H1 (cell line): Measurements from ENCODE around the gene DISP3. TPM values are rescaled to one million over a fixed set of nuclear protein-coding genes. Genes with fewer than 3 reads are reported as not detected.

Source experiments
- CBX8 ChIP-seq: fragments of 300-800, 300-1000 bp; sonication (generic); IDR thresholded peaks from 2 replicates; pipeline ENCODE4 v1.7.1; 2016; ENCODE audit warnings: low read depth, low read length, borderline replicate concordance
- CREB1 ChIP-seq: IDR thresholded peaks from 2 replicates; pipeline ENCODE4 v1.6.1; 2012; ENCODE audit warnings: inconsistent platforms
- CTCF ChIP-seq, 3 experiments: IDR thresholded peaks; 1 replicate in 2 of 3; 2 replicates in 1 of 3; pipeline versions ENCODE4 v1.5.1 to v1.6.1; 2011; ENCODE audit warnings: low read length in 3 of 3, mild to moderate bottlenecking in 3 of 3, inconsistent platforms in 2 of 3, low read depth in 1 of 3, moderate library complexity in 1 of 3; ENCODE audit not compliant: insufficient read depth in 1 of 3; ENCODE audit errors: control extremely low read depth in 1 of 3
- EP300 ChIP-seq, 2 experiments: IDR thresholded peaks; 1 replicate in 1 of 2; 2 replicates in 1 of 2; pipeline ENCODE4 v1.6.1; 2011 to 2012; ENCODE audit warnings: low read depth in 2 of 2, low read length in 2 of 2, mild to moderate bottlenecking in 2 of 2, borderline replicate concordance in 1 of 2, inconsistent platforms in 1 of 2, moderate library complexity in 1 of 2
- EZH2 ChIP-seq: fragments of 200-600 bp; sonication (generic); IDR thresholded peaks from 2 replicates; pipeline ENCODE4 v1.7.1; 2012; ENCODE audit warnings: low read depth, mild to moderate bottlenecking, moderate library complexity, low read length, inconsistent platforms; ENCODE audit not compliant: severe bottlenecking
- RFX5 ChIP-seq: IDR thresholded peaks from 2 replicates; pipeline ENCODE4 v1.6.1; 2011; ENCODE audit warnings: low read depth, low read length, improper control_type of control experiment, borderline replicate concordance
- polyA plus RNA-seq, 7 experiments: library from polyadenylated mRNA; depleted of rRNA in 3 of 7; stranded (reverse) in 5 of 7; unstranded in 2 of 7; fragments of >200 nt in 5 of 7; fragments of 200-250 nt in 2 of 7; gene quantifications; 1 replicate in 5 of 7; 2 replicates in 1 of 7; 4 replicates in 1 of 7; pipeline versions ENCODE4 v1.2.1 to v1.2.3, GENCODE V29; 2011 to 2013; ENCODE audit warnings: missing spikeins in 2 of 7, mixed read lengths in 2 of 7
- total RNA-seq: library from RNA; stranded (reverse); fragmentation: NEBNext Ultra II Directional; extraction: Animal tissue kit (Norgen Biotek cat#: 25700); gene quantifications from 2 replicates; pipeline ENCODE4 v1.2.1, GENCODE V29; 2021
- TF ChIP-seq, protein P1 (sequence below): fragments of 300-600 bp; sonication (generic); IDR thresholded peaks from 2 replicates; pipeline ENCODE4 v1.7.1; 2012; ENCODE audit warnings: low read length, moderate library complexity, mild to moderate bottlenecking, inconsistent platforms; ENCODE audit not compliant: insufficient replicate concordance

DISP3 gene
- total and polyA plus RNA-seq, 2 of the 8 experiments (the other 6 are each of a cell fraction or from before 2014, with no cell fraction given): 3.4 to 4.6 TPM

- TF ChIP-seq, protein P1, sequence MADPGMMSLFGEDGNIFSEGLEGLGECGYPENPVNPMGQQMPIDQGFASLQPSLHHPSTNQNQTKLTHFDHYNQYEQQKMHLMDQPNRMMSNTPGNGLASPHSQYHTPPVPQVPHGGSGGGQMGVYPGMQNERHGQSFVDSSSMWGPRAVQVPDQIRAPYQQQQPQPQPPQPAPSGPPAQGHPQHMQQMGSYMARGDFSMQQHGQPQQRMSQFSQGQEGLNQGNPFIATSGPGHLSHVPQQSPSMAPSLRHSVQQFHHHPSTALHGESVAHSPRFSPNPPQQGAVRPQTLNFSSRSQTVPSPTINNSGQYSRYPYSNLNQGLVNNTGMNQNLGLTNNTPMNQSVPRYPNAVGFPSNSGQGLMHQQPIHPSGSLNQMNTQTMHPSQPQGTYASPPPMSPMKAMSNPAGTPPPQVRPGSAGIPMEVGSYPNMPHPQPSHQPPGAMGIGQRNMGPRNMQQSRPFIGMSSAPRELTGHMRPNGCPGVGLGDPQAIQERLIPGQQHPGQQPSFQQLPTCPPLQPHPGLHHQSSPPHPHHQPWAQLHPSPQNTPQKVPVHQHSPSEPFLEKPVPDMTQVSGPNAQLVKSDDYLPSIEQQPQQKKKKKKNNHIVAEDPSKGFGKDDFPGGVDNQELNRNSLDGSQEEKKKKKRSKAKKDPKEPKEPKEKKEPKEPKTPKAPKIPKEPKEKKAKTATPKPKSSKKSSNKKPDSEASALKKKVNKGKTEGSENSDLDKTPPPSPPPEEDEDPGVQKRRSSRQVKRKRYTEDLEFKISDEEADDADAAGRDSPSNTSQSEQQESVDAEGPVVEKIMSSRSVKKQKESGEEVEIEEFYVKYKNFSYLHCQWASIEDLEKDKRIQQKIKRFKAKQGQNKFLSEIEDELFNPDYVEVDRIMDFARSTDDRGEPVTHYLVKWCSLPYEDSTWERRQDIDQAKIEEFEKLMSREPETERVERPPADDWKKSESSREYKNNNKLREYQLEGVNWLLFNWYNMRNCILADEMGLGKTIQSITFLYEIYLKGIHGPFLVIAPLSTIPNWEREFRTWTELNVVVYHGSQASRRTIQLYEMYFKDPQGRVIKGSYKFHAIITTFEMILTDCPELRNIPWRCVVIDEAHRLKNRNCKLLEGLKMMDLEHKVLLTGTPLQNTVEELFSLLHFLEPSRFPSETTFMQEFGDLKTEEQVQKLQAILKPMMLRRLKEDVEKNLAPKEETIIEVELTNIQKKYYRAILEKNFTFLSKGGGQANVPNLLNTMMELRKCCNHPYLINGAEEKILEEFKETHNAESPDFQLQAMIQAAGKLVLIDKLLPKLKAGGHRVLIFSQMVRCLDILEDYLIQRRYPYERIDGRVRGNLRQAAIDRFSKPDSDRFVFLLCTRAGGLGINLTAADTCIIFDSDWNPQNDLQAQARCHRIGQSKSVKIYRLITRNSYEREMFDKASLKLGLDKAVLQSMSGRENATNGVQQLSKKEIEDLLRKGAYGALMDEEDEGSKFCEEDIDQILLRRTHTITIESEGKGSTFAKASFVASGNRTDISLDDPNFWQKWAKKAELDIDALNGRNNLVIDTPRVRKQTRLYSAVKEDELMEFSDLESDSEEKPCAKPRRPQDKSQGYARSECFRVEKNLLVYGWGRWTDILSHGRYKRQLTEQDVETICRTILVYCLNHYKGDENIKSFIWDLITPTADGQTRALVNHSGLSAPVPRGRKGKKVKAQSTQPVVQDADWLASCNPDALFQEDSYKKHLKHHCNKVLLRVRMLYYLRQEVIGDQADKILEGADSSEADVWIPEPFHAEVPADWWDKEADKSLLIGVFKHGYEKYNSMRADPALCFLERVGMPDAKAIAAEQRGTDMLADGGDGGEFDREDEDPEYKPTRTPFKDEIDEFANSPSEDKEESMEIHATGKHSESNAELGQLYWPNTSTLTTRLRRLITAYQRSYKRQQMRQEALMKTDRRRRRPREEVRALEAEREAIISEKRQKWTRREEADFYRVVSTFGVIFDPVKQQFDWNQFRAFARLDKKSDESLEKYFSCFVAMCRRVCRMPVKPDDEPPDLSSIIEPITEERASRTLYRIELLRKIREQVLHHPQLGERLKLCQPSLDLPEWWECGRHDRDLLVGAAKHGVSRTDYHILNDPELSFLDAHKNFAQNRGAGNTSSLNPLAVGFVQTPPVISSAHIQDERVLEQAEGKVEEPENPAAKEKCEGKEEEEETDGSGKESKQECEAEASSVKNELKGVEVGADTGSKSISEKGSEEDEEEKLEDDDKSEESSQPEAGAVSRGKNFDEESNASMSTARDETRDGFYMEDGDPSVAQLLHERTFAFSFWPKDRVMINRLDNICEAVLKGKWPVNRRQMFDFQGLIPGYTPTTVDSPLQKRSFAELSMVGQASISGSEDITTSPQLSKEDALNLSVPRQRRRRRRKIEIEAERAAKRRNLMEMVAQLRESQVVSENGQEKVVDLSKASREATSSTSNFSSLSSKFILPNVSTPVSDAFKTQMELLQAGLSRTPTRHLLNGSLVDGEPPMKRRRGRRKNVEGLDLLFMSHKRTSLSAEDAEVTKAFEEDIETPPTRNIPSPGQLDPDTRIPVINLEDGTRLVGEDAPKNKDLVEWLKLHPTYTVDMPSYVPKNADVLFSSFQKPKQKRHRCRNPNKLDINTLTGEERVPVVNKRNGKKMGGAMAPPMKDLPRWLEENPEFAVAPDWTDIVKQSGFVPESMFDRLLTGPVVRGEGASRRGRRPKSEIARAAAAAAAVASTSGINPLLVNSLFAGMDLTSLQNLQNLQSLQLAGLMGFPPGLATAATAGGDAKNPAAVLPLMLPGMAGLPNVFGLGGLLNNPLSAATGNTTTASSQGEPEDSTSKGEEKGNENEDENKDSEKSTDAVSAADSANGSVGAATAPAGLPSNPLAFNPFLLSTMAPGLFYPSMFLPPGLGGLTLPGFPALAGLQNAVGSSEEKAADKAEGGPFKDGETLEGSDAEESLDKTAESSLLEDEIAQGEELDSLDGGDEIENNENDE: no peak
- no peak for TF ChIP-seq RFX5
- TF ChIP-seq CBX8: no peak
- no peak for TF ChIP-seq EZH2
- TF ChIP-seq EP300 (IDR thresholded peaks at IDR 0.05; ENCODE audit: borderline replicate concordance in 1 of 2, low read depth in 2 of 2, low read length in 2 of 2): no peak
- TF ChIP-seq CREB1: no peak
- no peak for TF ChIP-seq CTCF (IDR thresholded peaks at IDR 0.05; ENCODE audit: control extremely low read depth in 1 of 3, insufficient read depth in 1 of 3, low read depth in 1 of 3, low read length in 3 of 3)
Measured at GRCh38 chr1:11483581-11484320, 4.8 kb downstream of the DISP3 start (continued).
